CD4-positive, alpha-beta T cell (primary cell): ENCODE data around the gene PLN. TPM values are rescaled to one million over a fixed set of nuclear protein-coding genes. Genes with fewer than 3 reads are reported as not detected.

Experiments
- ATAC-seq: fragments of 200-7000 bp; cut with Tn5 transposase; one replicate; pipeline ENCODE4 v1.10.0; 2022; ENCODE audit warnings: mild to moderate bottlenecking; ENCODE audit not compliant: poor library complexity
- CTCF ChIA-PET: fragments of 350-600 bp; sonication (Branson Sonifier 250); formaldehyde crosslinking; loops from one replicate; lab custom pipeline; 2021; ENCODE audit warnings: antibody characterized with exemption, inconsistent platforms; lab: Charles Lee
- POLR2A ChIA-PET: fragments of 350-600 bp; sonication (Branson Sonifier 250); formaldehyde crosslinking; loops from one replicate; lab custom pipeline; 2021; ENCODE audit warnings: antibody characterized with exemption, inconsistent platforms; lab: Charles Lee
- DNase-seq, 14 experiments: peaks; one replicate each; pipeline ENCODE4 v3.0.0-alpha.2; 2013 to 2020; ENCODE audit warnings: mixed read lengths in 2 of 14
- H3K27ac ChIP-seq, 2 donors: one replicate each; pipeline versions ENCODE4 v1.5.1 to v1.7.0; 2013; ENCODE audit warnings: low read length in 2 of 2, low read depth in 1 of 2, mild to moderate bottlenecking in 1 of 2
- H3K27me3 ChIP-seq, 2 experiments: 1 replicate in 1 of 2; 2 replicates in 1 of 2; pipeline versions ENCODE4 v1.6.1 to v1.7.0; 2013; ENCODE audit warnings: low read length in 2 of 2, control low read depth in 1 of 2, mild to moderate bottlenecking in 1 of 2, moderate library complexity in 1 of 2; ENCODE audit not compliant: insufficient read depth in 2 of 2, control insufficient read depth in 1 of 2
- H3K36me3 ChIP-seq: one replicate; pipeline ENCODE4 v1.6.1; 2013; ENCODE audit warnings: low read length, control low read depth; ENCODE audit not compliant: insufficient read depth
- H3K4me1 ChIP-seq: one replicate; pipeline ENCODE4 v1.6.1; 2013; ENCODE audit warnings: low read length, control low read depth; ENCODE audit not compliant: insufficient read depth
- H3K4me3 ChIP-seq: one replicate; pipeline ENCODE4 v1.5.1; 2013; ENCODE audit warnings: mild to moderate bottlenecking, low read length, moderate library complexity
- H3K9me3 ChIP-seq, 2 experiments: 1 replicate in 1 of 2; 2 replicates in 1 of 2; pipeline versions ENCODE4 v1.6.1 to v1.7.0; 2013; ENCODE audit warnings: low read length in 2 of 2, mild to moderate bottlenecking in 2 of 2, control low read depth in 1 of 2, moderate library complexity in 1 of 2; ENCODE audit not compliant: control insufficient read depth in 1 of 2, insufficient read depth in 1 of 2
- H3K27ac Mint-ChIP-seq: one replicate; pipeline ENCODE4 v1.8.0; 2020; ENCODE audit warnings: mixed read lengths
- H3K27me3 Mint-ChIP-seq: one replicate; pipeline ENCODE4 v1.8.0; 2021; ENCODE audit warnings: mixed read lengths
- H3K36me3 Mint-ChIP-seq: one replicate; pipeline ENCODE4 v1.8.0; 2021; ENCODE audit warnings: low read depth, mixed read lengths
- H3K4me1 Mint-ChIP-seq: one replicate; pipeline ENCODE4 v1.8.0; 2021; ENCODE audit warnings: low read depth, mixed read lengths
- H3K4me3 Mint-ChIP-seq: one replicate; pipeline ENCODE4 v1.8.0; 2020; ENCODE audit warnings: mild to moderate bottlenecking, mixed read lengths
- H3K9me3 Mint-ChIP-seq: one replicate; pipeline ENCODE4 v1.8.0; 2020; ENCODE audit warnings: mixed read lengths
- CTCF ChIP-seq: fragments of 200-600 bp; IDR thresholded peaks from one replicate; pipeline ENCODE4 v1.8.0; 2022; ENCODE audit warnings: antibody characterized with exemption, mild to moderate bottlenecking
- intact Hi-C, 2 experiments: fragments of 100-400 bp; cut with DNase I in 1 of 2; cut with micrococcal nuclease in 1 of 2; formaldehyde crosslinking; loops; one replicate each; pipeline versions ENCODE4 v1.15.1 to v1.9.0; 2023 to 2025; cut with DNase I, micrococcal nuclease
- total RNA-seq, 174 experiments: library from RNA in 2 of 174; stranded (reverse) in 2 of 174; gene quantifications; one replicate each; pipeline ENCODE4 v1.2.3 and lab custom pipeline; 2021 to 2026

PLN gene
- total RNA-seq, 2 experiments from 2014 or later, result not detected

GRCh38 chr6:118606858-118607257 is 58.8 kb downstream of the PLN start:
- Mint-ChIP-seq H3K4me3 (no peak overlapping the region), H3K9me3 (peaks cover 2% of the 10 kb centered on the region), H3K36me3 (peaks cover 82% of the 10 kb centered on the region), H3K27me3 (no peaks in the 10 kb centered on the region), H3K27ac (peak overlapping the region; percentile 17), H3K4me1 (peaks cover 70% of the 10 kb centered on the region)
- ChIA-PET POLR2A (interaction anchor here (0.7 kb wide), 1 partner anchor 34 kb away, joined by 3 read pairs; no protein-coding TSS in a partner anchor), CTCF (interaction anchor here (1.4 kb wide), 1 partner anchor 10 kb away, joined by 4 read pairs; no protein-coding TSS in a partner anchor)
- H3K27ac ChIP-seq, result no peak overlapping the region
- intact Hi-C loops, result no loop called here
- TF ChIP-seq CTCF, result no peak
- peaks cover 6% of the 10 kb centered on the region for H3K4me1 ChIP-seq
- no peak overlapping the region for H3K4me3 ChIP-seq
- no peaks in the 10 kb centered on the region for H3K27me3 ChIP-seq
- H3K36me3 ChIP-seq, result peaks cover 9% of the 10 kb centered on the region
- DNase-seq (no peak), ATAC-seq (no peak)
- no peaks in the 10 kb centered on the region for H3K9me3 ChIP-seq

Other genes starting within 250 kb of the PLN start
- 10 to 100 TPM; 76.2 to 80.7 TPM for gene CEP85L, start 103.3 kb downstream of the PLN start, total RNA-seq